GM23338 (cell line): ENCODE data around the gene CCDC149. TPM values are rescaled to one million over a fixed set of nuclear protein-coding genes. Genes with fewer than 3 reads are reported as not detected.

Experiments
- ATAC-seq: fragments of 200-7000 bp; cut with Tn5 transposase; 3 replicates; pipeline ENCODE4 v1.9.1; 2020
- DNase-seq: peaks from one replicate; pipeline ENCODE4 v3.0.0-alpha.2; 2015; ENCODE audit warnings: low spot score
- H2AFZ ChIP-seq: fragments of 200-600 bp; sonication (generic); 2 replicates; pipeline ENCODE4 v1.8.0; 2016; ENCODE audit warnings: antibody characterized with exemption, mild to moderate bottlenecking, moderate library complexity
- H3F3A ChIP-seq: fragments of 200-600 bp; sonication (generic); replicated peaks from 2 replicates; pipeline ENCODE4 v1.8.0; 2017; ENCODE audit warnings: antibody characterized with exemption, mixed run types, low read depth
- H3K27ac ChIP-seq: fragments of 200-600 bp; sonication (generic); 2 replicates; pipeline ENCODE4 v1.6.1; 2016; ENCODE audit warnings: low read depth
- H3K27me3 ChIP-seq: fragments of 200-600 bp; sonication (generic); 2 replicates; pipeline ENCODE4 v1.8.0; 2016; ENCODE audit warnings: mild to moderate bottlenecking, mixed run types, moderate library complexity; ENCODE audit not compliant: insufficient read depth
- H3K36me3 ChIP-seq: fragments of 200-600 bp; sonication (generic); 2 replicates; pipeline ENCODE4 v1.8.0; 2016; ENCODE audit warnings: mild to moderate bottlenecking; ENCODE audit not compliant: insufficient read depth
- H3K4me1 ChIP-seq: fragments of 200-600 bp; sonication (generic); 2 replicates; pipeline ENCODE4 v1.8.0; 2016; ENCODE audit warnings: mild to moderate bottlenecking, moderate library complexity; ENCODE audit not compliant: insufficient read depth
- H3K4me2 ChIP-seq: fragments of 200-600 bp; sonication (generic); 2 replicates; pipeline ENCODE4 v1.7.1; 2017; ENCODE audit warnings: mixed run types
- H3K4me3 ChIP-seq: fragments of 200-600 bp; sonication (generic); 2 replicates; pipeline ENCODE4 v1.6.1; 2016; ENCODE audit warnings: mixed run types
- H3K79me2 ChIP-seq: fragments of 200-600 bp; sonication (generic); replicated peaks from 2 replicates; pipeline ENCODE4 v1.8.0; 2017; ENCODE audit warnings: mild to moderate bottlenecking; ENCODE audit not compliant: insufficient read depth
- H3K9me2 ChIP-seq: fragments of 200-600 bp; sonication (generic); 2 replicates; pipeline ENCODE4 v1.8.0; 2017; ENCODE audit not compliant: insufficient read depth
- H4K20me1 ChIP-seq: fragments of 200-600 bp; sonication (generic); replicated peaks from 2 replicates; pipeline ENCODE4 v1.8.0; 2017; ENCODE audit warnings: mild to moderate bottlenecking; ENCODE audit not compliant: insufficient read depth
- H3K27ac Mint-ChIP-seq: 2 replicates; pipeline ENCODE4 v1.8.0; 2020; ENCODE audit warnings: inconsistent platforms, mild to moderate bottlenecking, moderate library complexity, mixed read lengths
- H3K27me3 Mint-ChIP-seq: 3 replicates; pipeline ENCODE4 v1.8.0; 2022; ENCODE audit warnings: low read depth, mild to moderate bottlenecking, moderate library complexity, mixed read lengths, inconsistent platforms; ENCODE audit not compliant: insufficient read depth, poor library complexity
- H3K36me3 Mint-ChIP-seq: 3 replicates; pipeline ENCODE4 v1.8.0; 2021; ENCODE audit warnings: low read depth, mild to moderate bottlenecking, inconsistent platforms, moderate library complexity, mixed read lengths
- H3K4me1 Mint-ChIP-seq: 3 replicates; pipeline ENCODE4 v1.8.0; 2020; ENCODE audit warnings: mild to moderate bottlenecking, inconsistent platforms, mixed read lengths
- H3K4me3 Mint-ChIP-seq: 3 replicates; pipeline ENCODE4 v1.8.0; 2021; ENCODE audit warnings: moderate library complexity, mild to moderate bottlenecking, inconsistent platforms, mixed read lengths
- H3K9me3 Mint-ChIP-seq: 3 replicates; pipeline ENCODE4 v1.8.0; 2020; ENCODE audit warnings: moderate library complexity, mild to moderate bottlenecking, inconsistent platforms, mixed read lengths
- CREB1 ChIP-seq: fragments of 250-450 bp; sonication (Bioruptor Pico); IDR thresholded peaks from 2 replicates; pipeline ENCODE4 v1.5.0; 2020; ENCODE audit warnings: low read depth, mild to moderate bottlenecking, moderate library complexity
- EZH2 ChIP-seq: fragments of 200-600 bp; sonication (generic); IDR thresholded peaks from one replicate; pipeline ENCODE4 v1.8.0; 2017; ENCODE audit warnings: antibody characterized with exemption, mild to moderate bottlenecking, low read depth; ENCODE audit not compliant: unreplicated experiment
- EZH2phosphoT487 ChIP-seq: fragments of 200-600 bp; sonication (generic); IDR thresholded peaks from one replicate; pipeline ENCODE4 v1.8.1; 2018; ENCODE audit warnings: antibody characterized with exemption; ENCODE audit not compliant: unreplicated experiment
- POLR2AphosphoS5 ChIP-seq: IDR thresholded peaks from 2 replicates; pipeline ENCODE4 v1.6.1; 2016; ENCODE audit warnings: antibody characterized with exemption, low read depth
- REST ChIP-seq: IDR thresholded peaks from one replicate; pipeline ENCODE4 v1.6.1; 2018; ENCODE audit warnings: antibody characterized with exemption; ENCODE audit not compliant: unreplicated experiment
- STAT1 ChIP-seq: IDR thresholded peaks from one replicate; pipeline ENCODE4 v1.6.1; 2016; ENCODE audit warnings: antibody characterized with exemption; ENCODE audit not compliant: unreplicated experiment
- ZNF114 ChIP-seq: fragments of 250-450 bp; sonication (Bioruptor Pico); IDR thresholded peaks from 2 replicates; pipeline ENCODE4 v1.5.0; 2020; ENCODE audit warnings: mild to moderate bottlenecking, moderate library complexity
- ZNF331 ChIP-seq: fragments of 250-450 bp; sonication (Bioruptor Pico); IDR thresholded peaks from 2 replicates; pipeline ENCODE4 v1.5.0; 2020; ENCODE audit warnings: low read depth, mild to moderate bottlenecking, moderate library complexity
- ZNF462 ChIP-seq: fragments of 250-450 bp; sonication (Bioruptor Pico); IDR thresholded peaks from 2 replicates; pipeline ENCODE4 v1.5.0; 2020; ENCODE audit warnings: mild to moderate bottlenecking, moderate library complexity
- polyA plus RNA-seq: library from polyadenylated mRNA; unstranded; fragments of >200 nt; fragmentation: Nextera tagmentation; extraction: Ambion mirVana; gene quantifications from 2 replicates; pipeline ENCODE4 v1.2.1, GENCODE V29; 2016
- total RNA-seq: library from RNA; depleted of rRNA; stranded (reverse); fragments of >200 nt; shearing (Covaris generic); gene quantifications from 2 replicates; pipeline ENCODE4 v1.2.3, GENCODE V29; 2014
- TF ChIP-seq, protein P1 (sequence below), 2 experiments: fragments of 200-600 bp in 1 of 2; sonication (generic) in 1 of 2; conservative IDR thresholded peaks; 2 replicates each; pipeline versions ENCODE4 v1.5.1 to v1.6.1; 2016 to 2017; ENCODE audit warnings: antibody characterized with exemption in 2 of 2, low read depth in 2 of 2, mild to moderate bottlenecking in 2 of 2, moderate library complexity in 1 of 2

CCDC149 gene
- total and polyA plus RNA-seq, 2 experiments from 2014 or later: 2.6 to 6.4 TPM

DNA sequence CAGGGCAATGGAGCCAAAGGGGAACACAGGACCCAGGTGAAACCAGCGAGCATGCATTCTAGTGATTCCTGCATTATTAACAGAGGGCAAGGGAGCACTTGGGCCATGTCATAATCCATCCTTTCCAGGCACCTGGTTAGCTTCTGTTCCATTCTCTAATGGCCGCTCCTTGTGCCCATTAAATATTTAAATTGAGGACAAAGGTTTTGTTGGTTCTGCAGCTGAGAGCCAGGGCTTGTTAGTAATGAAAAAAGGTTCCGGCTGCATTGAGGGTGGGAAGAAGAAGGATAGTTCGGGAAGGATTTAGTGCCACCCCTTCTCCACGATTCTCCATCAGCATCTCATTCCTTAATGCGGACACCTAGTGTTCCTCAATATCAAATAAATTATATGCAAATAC is 103.9 kb downstream of the CCDC149 start (continued):
- TF ChIP-seq ZNF462 (CRISPR knock-in tag): no peak
- TF ChIP-seq ZNF114 (CRISPR knock-in tag): no peak
- no peak for TF ChIP-seq POLR2AphosphoS5
- TF ChIP-seq, protein P1, sequence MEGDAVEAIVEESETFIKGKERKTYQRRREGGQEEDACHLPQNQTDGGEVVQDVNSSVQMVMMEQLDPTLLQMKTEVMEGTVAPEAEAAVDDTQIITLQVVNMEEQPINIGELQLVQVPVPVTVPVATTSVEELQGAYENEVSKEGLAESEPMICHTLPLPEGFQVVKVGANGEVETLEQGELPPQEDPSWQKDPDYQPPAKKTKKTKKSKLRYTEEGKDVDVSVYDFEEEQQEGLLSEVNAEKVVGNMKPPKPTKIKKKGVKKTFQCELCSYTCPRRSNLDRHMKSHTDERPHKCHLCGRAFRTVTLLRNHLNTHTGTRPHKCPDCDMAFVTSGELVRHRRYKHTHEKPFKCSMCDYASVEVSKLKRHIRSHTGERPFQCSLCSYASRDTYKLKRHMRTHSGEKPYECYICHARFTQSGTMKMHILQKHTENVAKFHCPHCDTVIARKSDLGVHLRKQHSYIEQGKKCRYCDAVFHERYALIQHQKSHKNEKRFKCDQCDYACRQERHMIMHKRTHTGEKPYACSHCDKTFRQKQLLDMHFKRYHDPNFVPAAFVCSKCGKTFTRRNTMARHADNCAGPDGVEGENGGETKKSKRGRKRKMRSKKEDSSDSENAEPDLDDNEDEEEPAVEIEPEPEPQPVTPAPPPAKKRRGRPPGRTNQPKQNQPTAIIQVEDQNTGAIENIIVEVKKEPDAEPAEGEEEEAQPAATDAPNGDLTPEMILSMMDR (conservative IDR thresholded peaks at IDR 0.05; ENCODE audit: low read depth in 2 of 2): no peak
- TF ChIP-seq EZH2phosphoT487: no peak

DNA sequence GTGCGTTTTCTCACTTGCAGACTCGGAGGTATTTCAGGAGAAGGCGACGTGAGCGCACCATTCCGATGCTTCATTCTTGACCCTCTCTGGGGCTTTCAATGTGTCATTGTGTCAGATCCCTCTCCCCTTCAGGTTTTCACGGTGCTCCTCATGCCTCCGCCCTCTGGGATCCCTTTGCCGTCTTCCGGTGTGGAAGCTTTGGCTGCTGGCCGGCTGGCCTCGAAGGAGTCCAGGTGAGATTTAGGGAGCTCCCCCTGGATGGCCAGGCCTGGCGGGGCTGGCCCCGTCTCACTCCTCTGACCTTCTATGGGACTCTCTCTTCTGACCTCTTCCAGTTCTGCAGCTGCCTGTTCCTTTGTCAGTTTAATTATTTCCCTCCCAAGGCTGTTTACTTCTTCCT is 104.6 kb downstream of the CCDC149 start:
- H3F3A ChIP-seq: no peaks in the 10 kb centered on the region
- H3K9me2 ChIP-seq: 0 out of 2 replicates have a peak, but pooled peaks cover 7% of the 10 kb centered on the region
- no peaks in the 10 kb centered on the region for H3K36me3 ChIP-seq
- H3K4me3 ChIP-seq: no peak overlapping the region
- H4K20me1 ChIP-seq: no peaks in the 10 kb centered on the region
- Mint-ChIP-seq H3K4me1 (peaks cover 32% of the 10 kb centered on the region), H3K9me3 (no peaks in the 10 kb centered on the region; the same call in 2 of the 3 replicates), H3K36me3 (peaks cover 13% of the 10 kb centered on the region), H3K27ac (no peak overlapping the region), H3K4me3 (no peak overlapping the region), H3K27me3 (peaks cover 12% of the 10 kb centered on the region)
- ATAC-seq (no peak), DNase-seq (no peak)
- H3K27me3 ChIP-seq: no peaks in the 10 kb centered on the region
- H3K4me2 ChIP-seq: no peak overlapping the region
- H2AFZ ChIP-seq: no peak overlapping the region
- no peaks in the 10 kb centered on the region for H3K79me2 ChIP-seq
- no peak overlapping the region for H3K27ac ChIP-seq
- H3K4me1 ChIP-seq: peaks cover 8% of the 10 kb centered on the region; the same call in 1 of the 2 replicates
- TF ChIP-seq STAT1 (no peak), POLR2AphosphoS5 (no peak), ZNF331 (CRISPR knock-in tag) (no peak), EZH2 (no peak), CREB1 (no peak), REST (no peak), ZNF114 (CRISPR knock-in tag) (no peak)
- TF ChIP-seq, protein P1 (conservative IDR thresholded peaks at IDR 0.05; ENCODE audit: low read depth in 2 of 2): no peak
